Gastroesophageal sphincter (tissue), 4 donors: Measurements from ENCODE around the gene CPN2. TPM values are rescaled to one million over a fixed set of nuclear protein-coding genes. Genes with fewer than 3 reads are reported as not detected.

ENCODE experiments used
- ATAC-seq: fragments of 150-250 bp; one replicate; pipeline ENCODE4 v1.9.1; 2016; ENCODE audit warnings: mild to moderate bottlenecking, moderate library complexity
- H3K27ac ChIP-seq, 4 donors: fragments of 200-600 bp; sonication (generic) in 3 of 4; 1 replicate in 3 of 4; 2 replicates in 1 of 4; pipeline ENCODE4 v1.5.1; 2016 to 2019
- H3K27me3 ChIP-seq: fragments of 200-600 bp; sonication (generic); one replicate; pipeline ENCODE4 v1.5.1; 2019
- H3K36me3 ChIP-seq, 2 donors: fragments of 200-600 bp; sonication (generic); one replicate each; pipeline ENCODE4 v1.5.1; 2019; ENCODE audit warnings: control low read depth in 1 of 2
- H3K4me1 ChIP-seq, 3 donors: fragments of 200-600 bp; sonication (generic); 1 replicate in 2 of 3; 2 replicates in 1 of 3; pipeline ENCODE4 v1.5.1; 2016 to 2019; ENCODE audit warnings: control low read depth in 2 of 3
- H3K4me3 ChIP-seq, 2 donors: fragments of 200-600 bp; sonication (generic); one replicate each; pipeline ENCODE4 v1.5.1; 2019; ENCODE audit warnings: mild to moderate bottlenecking in 1 of 2, moderate library complexity in 1 of 2
- H3K9me3 ChIP-seq, 3 donors: fragments of 200-600 bp; sonication (generic); one replicate each; pipeline ENCODE4 v1.5.1; 2017 to 2019; ENCODE audit warnings: control low read depth in 2 of 3
- EP300 ChIP-seq: sonication (generic); formaldehyde crosslinking; IDR thresholded peaks from one replicate; pipeline ENCODE4 v1.6.1; 2017; ENCODE audit warnings: antibody characterized with exemption, mild to moderate bottlenecking
- POLR2A ChIP-seq, 2 donors: fragments of 450-650 bp; IDR thresholded peaks; one replicate each; pipeline ENCODE4 v1.6.1; 2017; ENCODE audit warnings: antibody characterized with exemption in 2 of 2, mild to moderate bottlenecking in 2 of 2, moderate library complexity in 1 of 2
- POLR2AphosphoS5 ChIP-seq: sonication (generic); formaldehyde crosslinking; IDR thresholded peaks from one replicate; pipeline ENCODE4 v1.6.1; 2017; ENCODE audit warnings: antibody characterized with exemption
- WGBS, 2 donors: methylation state at CpG; one replicate each; pipeline ENCODE4 v1.1.5; 2018; ENCODE audit warnings: low coverage in 1 of 2; 5-methylcytosine and 5-hydroxymethylcytosine counted together
- total RNA-seq, 4 donors: library from RNA; depleted of rRNA; stranded (reverse); fragments of >200 nt; gene quantifications; one replicate each; pipeline ENCODE4 v1.1.0, GENCODE V29; 2016
- TF ChIP-seq, protein P1 (sequence below), 4 experiments: fragments of 200-600 bp in 2 of 4; fragments of 450-650 bp in 2 of 4; sonication (generic) in 1 of 4; IDR thresholded peaks; one replicate each; pipeline ENCODE4 v1.5.1; 2017 to 2019; ENCODE audit warnings: antibody characterized with exemption in 4 of 4, mild to moderate bottlenecking in 2 of 4, moderate library complexity in 2 of 4

CPN2 gene
- total RNA-seq, 4 donors from 2014 or later = not detected

GRCh38 chr3:194315088-194315964, 35.8 kb downstream of the CPN2 start:
- Histone ChIP-seq H3K9me3 (peaks cover 0 to 19% (median 0%) of the 10 kb centered on the region in 3 donors), H3K4me1 (peaks cover 0 to 60% (median 19%) of the 10 kb centered on the region in 3 donors), H3K27me3 (peaks cover 4% of the 10 kb centered on the region), H3K36me3 (no peaks in the 10 kb centered on the region), H3K27ac (peak overlapping the region in 3 of 4 donors; percentile 60 to 84 (median 77)), H3K4me3 (peak overlapping the region; percentile 24 to 53)
- 4 to 24% methylated on average over 4 of the region's 54 CpGs for whole genome bisulfite sequencing, 2 donors
- peak; percentile 83 for ATAC-seq
- peak; percentile 71 for TF ChIP-seq POLR2AphosphoS5
- TF ChIP-seq, protein P1, sequence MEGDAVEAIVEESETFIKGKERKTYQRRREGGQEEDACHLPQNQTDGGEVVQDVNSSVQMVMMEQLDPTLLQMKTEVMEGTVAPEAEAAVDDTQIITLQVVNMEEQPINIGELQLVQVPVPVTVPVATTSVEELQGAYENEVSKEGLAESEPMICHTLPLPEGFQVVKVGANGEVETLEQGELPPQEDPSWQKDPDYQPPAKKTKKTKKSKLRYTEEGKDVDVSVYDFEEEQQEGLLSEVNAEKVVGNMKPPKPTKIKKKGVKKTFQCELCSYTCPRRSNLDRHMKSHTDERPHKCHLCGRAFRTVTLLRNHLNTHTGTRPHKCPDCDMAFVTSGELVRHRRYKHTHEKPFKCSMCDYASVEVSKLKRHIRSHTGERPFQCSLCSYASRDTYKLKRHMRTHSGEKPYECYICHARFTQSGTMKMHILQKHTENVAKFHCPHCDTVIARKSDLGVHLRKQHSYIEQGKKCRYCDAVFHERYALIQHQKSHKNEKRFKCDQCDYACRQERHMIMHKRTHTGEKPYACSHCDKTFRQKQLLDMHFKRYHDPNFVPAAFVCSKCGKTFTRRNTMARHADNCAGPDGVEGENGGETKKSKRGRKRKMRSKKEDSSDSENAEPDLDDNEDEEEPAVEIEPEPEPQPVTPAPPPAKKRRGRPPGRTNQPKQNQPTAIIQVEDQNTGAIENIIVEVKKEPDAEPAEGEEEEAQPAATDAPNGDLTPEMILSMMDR (IDR thresholded peaks at IDR 0.05) = peak in 3 of 4 experiments; percentile 95 to 98 (median 97)
- no peak for TF ChIP-seq POLR2A (IDR thresholded peaks at IDR 0.05)
- TF ChIP-seq EP300 = peak; percentile 26

- Histone ChIP-seq H3K36me3 (no peaks in the 10 kb centered on the region), H3K4me1 (peaks cover 0 to 65% (median 19%) of the 10 kb centered on the region in 3 donors), H3K9me3 (peaks cover 0 to 15% (median 0%) of the 10 kb centered on the region in 3 donors), H3K27me3 (peaks cover 4% of the 10 kb centered on the region), H3K4me3 (peak overlapping the region in 1 of 2 donors; percentile 53), H3K27ac (peak overlapping the region in 3 of 4 donors; percentile 60 to 84 (median 77))
- 65 to 97% methylated on average over 5 to 9 of the region's 13 CpGs for WGBS, 2 donors
- ATAC-seq = no peak
- TF ChIP-seq EP300 (no peak), POLR2A (IDR thresholded peaks at IDR 0.05) (no peak), POLR2AphosphoS5 (no peak)
- TF ChIP-seq, protein P1 (IDR thresholded peaks at IDR 0.05) = no peak
Measured at GRCh38 chr3:194314388-194315068, 36.6 kb downstream of the CPN2 start.

DNA sequence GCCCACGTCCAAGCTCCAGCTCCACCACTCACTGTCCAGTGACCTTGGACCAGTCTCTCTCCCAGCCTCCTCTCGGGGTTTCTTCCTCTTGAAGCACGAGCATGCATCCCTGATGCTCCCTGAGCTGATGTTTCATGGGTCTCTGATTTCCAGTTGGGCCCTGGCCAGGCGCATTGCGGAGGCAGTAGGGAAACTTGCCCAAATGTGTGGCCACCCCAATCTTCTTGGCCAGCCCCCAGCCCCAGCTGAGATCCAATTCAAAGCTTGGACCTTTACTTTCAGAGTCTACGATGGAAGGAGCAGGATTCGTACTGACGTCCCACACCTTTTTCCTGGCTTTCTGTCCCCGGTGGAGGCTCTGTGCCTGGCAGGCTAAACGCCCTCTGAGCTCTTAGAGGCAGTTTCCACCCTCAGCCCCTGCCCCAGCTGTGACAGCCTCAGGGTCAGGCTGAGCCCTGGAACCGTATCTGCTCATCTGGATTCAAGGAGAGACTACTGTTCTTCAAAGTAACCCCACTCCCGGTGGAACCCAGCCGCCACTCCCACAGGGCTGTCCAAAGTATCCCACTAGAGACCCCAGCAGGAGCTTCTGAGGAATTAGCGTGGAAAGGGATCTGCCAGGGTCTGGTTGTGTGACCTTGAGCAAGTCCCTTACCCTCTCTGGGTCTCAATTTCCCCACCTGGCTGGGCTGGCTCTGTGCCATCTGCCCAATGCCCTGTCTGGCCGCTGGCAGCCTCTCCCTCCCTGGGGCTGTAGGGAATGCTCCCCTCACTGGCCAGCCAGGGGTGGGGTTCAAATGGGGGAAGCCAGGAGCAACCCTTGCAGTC, 37.4 kb downstream of the CPN2 start:
- TF ChIP-seq EP300 = no peak
- no peak for TF ChIP-seq POLR2A (IDR thresholded peaks at IDR 0.05)
- TF ChIP-seq, protein P1 (IDR thresholded peaks at IDR 0.05) = no peak
- TF ChIP-seq POLR2AphosphoS5 = peak; percentile 25
- peak overlapping the region in 3 of 4 donors; percentile 77 to 84 (median 78) for H3K27ac ChIP-seq
- H3K4me1 ChIP-seq = peaks cover 0 to 65% (median 19%) of the 10 kb centered on the region in 3 donors
- H3K9me3 ChIP-seq = peaks cover 0 to 7% (median 0%) of the 10 kb centered on the region in 3 donors
- no peak overlapping the region for H3K4me3 ChIP-seq
- H3K27me3 ChIP-seq = peaks cover 4% of the 10 kb centered on the region
- 34 to 41% methylated on average over 5 to 8 of the region's 15 CpGs for WGBS, 2 donors
- ATAC-seq = peak; percentile 13
- no peaks in the 10 kb centered on the region for H3K36me3 ChIP-seq

- H3K27ac ChIP-seq = peak overlapping the region; percentile 27 to 84 (median 78)
- peaks cover 0 to 65% (median 19%) of the 10 kb centered on the region in 3 donors for H3K4me1 ChIP-seq
- 11 to 23% methylated on average over 3 to 6 of the region's 16 CpGs for WGBS, 2 donors
- H3K4me3 ChIP-seq = no peak overlapping the region
- no peaks in the 10 kb centered on the region for H3K36me3 ChIP-seq
- H3K27me3 ChIP-seq = peaks cover 3% of the 10 kb centered on the region
- peak; percentile 60 for ATAC-seq
- TF ChIP-seq POLR2AphosphoS5 (peak; percentile 94), EP300 (no peak)
- no peaks in the 10 kb centered on the region for H3K9me3 ChIP-seq
Measured at GRCh38 chr3:194312743-194313281, 38.3 kb downstream of the CPN2 start.
